GM21717 (cell line): ENCODE data around the gene WEE2.

ENCODE experiments used
- ATAC-seq: cut with Tn5 transposase; IDR thresholded peaks from one replicate; pipeline ENCODE4 v1.9.1; 2021; ENCODE audit warnings: mild to moderate bottlenecking, moderate library complexity; ENCODE audit not compliant: unreplicated experiment

Gene WEE2

GRCh38 chr7:141708351-141708750 is at the start of gene WEE2:
TSS of gene WEE2 (plus strand) at chr7:141708353. CDS start at chr7:141708759, 406 bp downstream.
- ATAC-seq, result no peak

DNA sequence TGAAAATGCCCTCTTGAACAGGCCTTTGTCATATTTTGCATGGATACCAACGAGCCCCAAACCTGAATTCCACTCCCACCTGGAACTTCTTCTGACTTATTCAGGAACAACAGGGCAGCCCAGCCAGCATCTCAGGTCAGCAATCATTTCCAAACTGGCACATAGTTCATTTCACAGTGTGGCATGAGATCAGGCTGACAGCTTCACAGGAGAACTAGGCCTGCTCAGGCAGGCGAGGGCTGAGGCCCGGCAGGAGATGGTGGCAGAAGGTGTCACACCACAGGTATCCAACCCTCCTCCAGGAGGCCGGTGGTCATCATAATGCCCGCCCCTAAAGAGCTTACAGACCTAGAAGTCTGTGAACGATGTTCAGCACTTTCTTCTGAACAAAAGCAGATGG is 48.7 kb upstream of the WEE2 start:
- no peak for ATAC-seq

DNA sequence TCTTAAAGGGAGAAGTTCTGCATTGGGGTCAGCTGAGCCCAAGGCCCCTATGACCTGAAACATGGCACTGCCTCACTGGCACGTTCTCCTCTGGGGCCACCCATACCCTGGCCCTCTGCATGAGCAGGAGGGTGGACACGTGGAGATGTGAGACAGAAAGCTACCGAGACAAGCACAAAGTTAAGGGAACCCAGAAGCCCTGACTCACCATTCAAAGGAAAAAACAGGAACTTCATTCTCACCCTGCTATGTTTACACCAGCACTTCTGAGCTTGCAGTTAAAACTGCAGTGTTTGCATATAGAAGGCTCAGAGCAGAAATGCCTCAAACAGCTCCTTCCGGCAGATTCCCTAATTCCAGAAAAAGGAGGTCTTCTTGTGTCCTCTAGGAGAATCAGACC is 47.9 kb upstream of the WEE2 start:
- ATAC-seq, result no peak

DNA sequence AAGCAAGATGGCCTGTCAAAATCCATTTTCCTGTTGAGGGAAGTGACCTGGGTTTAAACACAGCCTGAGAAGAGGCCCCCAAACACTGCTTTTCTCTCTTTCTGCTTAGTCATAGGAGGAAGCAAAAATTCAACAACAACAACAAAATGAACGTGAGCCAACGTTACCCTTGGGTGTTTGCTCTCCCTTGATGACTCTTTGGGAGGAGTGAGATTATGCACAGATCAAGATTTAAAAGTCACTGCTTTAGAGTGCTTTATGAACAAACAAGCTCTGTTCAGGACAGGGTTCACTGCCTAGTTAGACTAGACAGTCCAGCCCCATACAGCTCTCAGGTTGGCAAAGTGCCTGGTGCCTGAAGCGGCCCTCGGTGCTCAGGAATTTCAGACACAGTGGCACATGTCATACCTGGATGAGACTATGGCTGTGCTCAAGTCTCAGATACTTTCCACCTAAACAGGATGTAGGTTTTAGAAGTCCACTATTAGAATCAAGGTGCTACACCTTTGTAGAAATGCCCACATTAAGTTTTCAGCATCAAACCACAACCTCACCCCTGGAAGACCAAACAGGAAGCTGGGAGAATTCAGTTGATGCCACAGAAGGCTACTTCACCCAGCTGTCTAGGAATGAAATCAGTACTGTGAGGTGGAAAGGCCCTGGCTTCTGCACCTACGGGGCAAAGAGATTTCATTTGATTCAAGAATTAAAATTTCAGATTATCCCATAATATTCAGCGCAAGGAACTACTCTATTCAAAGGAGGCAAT is 44.9 kb upstream of the WEE2 start:
- no peak for ATAC-seq

DNA sequence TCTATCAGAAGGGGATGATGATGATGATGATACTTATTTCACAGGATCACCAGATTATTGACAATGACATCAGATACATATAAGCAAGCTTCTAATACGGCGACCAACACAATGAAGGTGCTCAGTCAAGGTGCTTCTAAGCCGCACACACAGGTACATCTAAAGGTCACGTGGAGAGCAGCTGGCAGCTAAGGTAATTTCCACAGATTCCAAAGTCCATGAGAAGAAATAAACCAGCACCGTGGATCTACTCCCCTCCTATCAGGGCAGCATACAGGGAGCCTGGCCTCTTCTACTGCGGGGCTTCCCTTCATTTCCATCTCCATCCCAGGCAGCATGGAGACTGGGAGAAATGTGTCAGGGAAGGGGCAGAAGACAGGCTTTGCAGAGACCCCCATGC is 43.7 kb upstream of the WEE2 start:
- no peak for ATAC-seq

GRCh38 chr7:141665208-141666035 is 42.7 kb upstream of the WEE2 start:
- ATAC-seq, result no peak

- no peak for ATAC-seq
These were observed 42.1 kb upstream of the WEE2 start for GRCh38 chr7:141666071-141666470.

- no peak for ATAC-seq
These were observed 39.3 kb upstream of the WEE2 start for GRCh38 chr7:141668853-141669252.

GRCh38 chr7:141671705-141672496 is 36.3 kb upstream of the WEE2 start:
- no peak for ATAC-seq

- ATAC-seq, result no peak
These were observed 34.8 kb upstream of the WEE2 start for GRCh38 chr7:141673346-141673745.

- no peak for ATAC-seq
These were observed 33.9 kb upstream of the WEE2 start for GRCh38 chr7:141674171-141674671.

- no peak for ATAC-seq
These were observed 33.5 kb upstream of the WEE2 start for GRCh38 chr7:141674702-141675101.

GRCh38 chr7:141675436-141676215 is 32.5 kb upstream of the WEE2 start:
- no peak for ATAC-seq

DNA sequence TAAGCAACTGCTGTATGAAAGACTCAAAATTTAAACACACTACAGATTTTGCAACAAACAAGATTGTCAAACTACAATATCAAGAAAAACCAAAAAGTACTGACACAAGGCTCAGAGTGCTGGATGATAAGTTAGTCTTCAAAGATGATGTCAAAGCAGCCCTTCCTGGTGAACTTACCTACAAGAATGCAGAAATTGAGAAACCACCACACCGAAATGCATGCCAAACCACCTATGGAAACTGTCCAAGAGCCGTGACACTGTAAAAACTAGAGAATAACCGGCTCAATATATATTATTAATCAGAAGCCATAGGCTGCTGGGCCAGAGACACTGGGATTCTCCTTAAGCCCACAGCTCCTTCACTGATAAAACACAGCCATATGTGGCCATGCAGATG is 31.5 kb upstream of the WEE2 start:
- ATAC-seq, result no peak

GRCh38 chr7:141679014-141679413 is 29.1 kb upstream of the WEE2 start:
- ATAC-seq, result no peak

DNA sequence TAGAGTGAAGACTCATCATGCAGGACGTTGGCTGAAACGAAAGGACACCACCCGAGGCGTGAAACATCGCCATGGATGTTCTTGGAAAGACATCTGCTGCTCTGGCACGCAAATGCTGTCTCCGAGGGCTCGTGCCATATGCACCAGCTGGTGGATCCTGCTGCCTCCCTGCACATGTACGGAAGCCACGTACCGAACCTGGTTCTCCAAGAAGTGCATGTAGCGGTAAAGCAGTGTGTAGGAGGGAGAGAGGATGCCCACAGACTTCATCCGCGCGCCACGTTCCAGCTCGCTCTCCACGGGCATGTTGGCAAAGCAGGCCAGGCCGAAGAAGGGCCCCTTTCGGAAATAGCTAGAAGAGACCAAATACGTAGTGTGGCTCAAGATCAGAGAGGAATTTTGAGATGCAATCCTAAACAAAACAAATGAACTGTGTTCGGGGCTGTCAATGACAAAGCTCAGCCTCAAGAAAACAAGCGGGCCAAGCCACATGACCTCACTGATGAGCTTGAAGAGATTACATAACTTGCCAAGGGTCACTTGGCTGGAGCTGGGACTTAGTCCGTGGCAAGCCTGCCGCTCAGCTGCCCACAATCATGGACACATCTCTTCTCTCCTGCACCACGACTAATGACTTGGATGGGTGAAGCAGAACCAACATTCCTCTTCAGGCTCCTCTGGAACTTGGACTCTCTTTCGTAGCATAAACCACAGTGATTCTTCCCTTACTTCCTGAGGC is 22.7 kb upstream of the WEE2 start:
- ATAC-seq, result no peak

- no peak for ATAC-seq
These were observed 22.1 kb upstream of the WEE2 start for GRCh38 chr7:141686074-141686473.

DNA sequence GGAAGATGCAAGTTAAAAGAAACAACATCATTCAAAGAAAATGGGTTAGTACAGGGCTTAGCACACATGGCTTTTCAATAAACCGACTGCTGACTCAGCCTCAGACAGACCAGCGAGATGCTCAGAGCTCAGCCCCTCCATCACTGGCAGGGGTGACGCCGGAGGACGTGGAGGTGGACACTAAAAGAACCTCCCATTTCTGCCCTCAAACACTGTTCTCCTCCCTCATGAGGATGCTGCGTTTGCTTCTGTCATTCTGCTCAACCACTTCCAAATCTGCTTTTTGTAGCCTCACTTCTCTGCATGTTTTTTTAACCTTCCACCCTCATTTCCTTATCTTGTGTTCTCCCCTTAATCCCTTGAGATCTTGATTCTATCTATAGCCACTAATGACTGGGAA is 21.5 kb upstream of the WEE2 start:
- no peak for ATAC-seq

DNA sequence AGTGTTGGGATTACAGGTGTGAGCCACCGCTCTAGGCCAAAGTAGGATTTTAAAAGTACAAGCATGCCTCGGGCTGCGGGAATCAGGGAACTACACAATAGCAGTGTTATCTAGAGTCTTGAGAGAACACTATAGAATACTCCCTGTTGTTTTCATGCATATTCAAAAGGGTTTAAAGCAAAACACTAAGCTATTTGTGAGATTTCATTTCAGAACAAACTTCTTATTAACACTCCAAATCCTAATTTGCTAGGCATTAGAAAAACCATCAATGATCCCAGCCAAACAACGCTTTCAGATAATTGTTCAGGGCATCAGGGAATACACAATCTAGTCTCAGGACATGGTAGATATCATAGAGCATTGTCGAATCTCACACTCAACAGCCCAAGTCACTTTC is 20.1 kb upstream of the WEE2 start:
- ATAC-seq, result no peak
